GM12864 (cell line): ENCODE results near the gene ING5.

ENCODE experiments used
- DNase-seq: peaks from one replicate; pipeline ENCODE4 v3.0.0-alpha.2; 2011; ENCODE audit warnings: low read depth
- H3K4me3 ChIP-seq: 2 replicates; pipeline ENCODE4 v1.5.1; 2011; ENCODE audit warnings: mild to moderate bottlenecking, low read depth, low read length, control low read depth
- CTCF ChIP-seq: IDR thresholded peaks from 2 replicates; pipeline ENCODE4 v1.5.1; 2011; ENCODE audit warnings: low read depth, mild to moderate bottlenecking, moderate library complexity, low read length, control low read depth, inconsistent platforms; ENCODE audit errors: missing control alignments

Gene ING5

GRCh38 chr2:241744028-241744754 lies 42.4 kb downstream of the ING5 start:
- no peak for DNase-seq
- H3K4me3 ChIP-seq: no peak overlapping the region
- TF ChIP-seq CTCF: no peak

GRCh38 chr2:241745276-241745675 lies 43.4 kb downstream of the ING5 start:
- TF ChIP-seq CTCF: no peak
- DNase-seq: no peak

GRCh38 chr2:241746084-241746483 lies 44.2 kb downstream of the ING5 start:
- no peak for TF ChIP-seq CTCF
- no peak for DNase-seq

More at GRCh38 chr2:241745276-241745675, 43.4 kb downstream of the ING5 start:
- no peak overlapping the region for H3K4me3 ChIP-seq

GRCh38 chr2:241748468-241749256 lies 46.8 kb downstream of the ING5 start:
- no peak for TF ChIP-seq CTCF
- H3K4me3 ChIP-seq: no peak overlapping the region
- DNase-seq: no peak

More at GRCh38 chr2:241746084-241746483, 44.2 kb downstream of the ING5 start:
- H3K4me3 ChIP-seq: no peak overlapping the region

- H3K4me3 ChIP-seq: no peak overlapping the region
- no peak for TF ChIP-seq CTCF
- no peak for DNase-seq
These were observed 48.4 kb downstream of the ING5 start for GRCh38 chr2:241750076-241750840.

GRCh38 chr2:241751152-241751551 lies 49.3 kb downstream of the ING5 start:
- TF ChIP-seq CTCF: no peak
- no peak overlapping the region for H3K4me3 ChIP-seq
- no peak for DNase-seq
